Trophoblast cell (in vitro differentiated cells and primary cell): Measurements from ENCODE around the gene USP34.
"Not testable (repeated sequence)": the region's sequence is repeated elsewhere in the genome, so short reads cannot be mapped to it uniquely, and the experiment has no call there.

Source experiments
- DNase-seq, 2 donors: peaks; one replicate each; pipeline ENCODE4 v3.0.0-alpha.2; 2016
- H2AFZ ChIP-seq: 2 replicates; pipeline ENCODE4 v1.6.1; 2013; ENCODE audit warnings: low read length, moderate library complexity, mild to moderate bottlenecking; ENCODE audit not compliant: insufficient read depth, poor library complexity
- H2AK5ac ChIP-seq: 2 replicates; pipeline ENCODE4 v1.6.1; 2013; ENCODE audit warnings: mild to moderate bottlenecking, low read length
- H2BK120ac ChIP-seq: 2 replicates; pipeline ENCODE4 v1.6.1; 2013; ENCODE audit warnings: low read length, mild to moderate bottlenecking, moderate library complexity; ENCODE audit not compliant: insufficient read depth, poor library complexity
- H2BK12ac ChIP-seq: 2 replicates; pipeline ENCODE4 v1.6.1; 2013; ENCODE audit warnings: mild to moderate bottlenecking, low read length, moderate library complexity
- H2BK5ac ChIP-seq: 2 replicates; pipeline ENCODE4 v1.6.1; 2013; ENCODE audit warnings: low read length, low read depth, moderate library complexity, mild to moderate bottlenecking; ENCODE audit not compliant: poor library complexity
- H3K14ac ChIP-seq: 2 replicates; pipeline ENCODE4 v1.6.1; 2013; ENCODE audit warnings: mild to moderate bottlenecking, low read length
- H3K18ac ChIP-seq: 2 replicates; pipeline ENCODE4 v1.6.1; 2013; ENCODE audit warnings: mild to moderate bottlenecking, low read length
- H3K23ac ChIP-seq: 2 replicates; pipeline ENCODE4 v1.6.1; 2013; ENCODE audit warnings: low read length
- H3K27ac ChIP-seq: 2 replicates; pipeline ENCODE4 v1.5.1; 2013; ENCODE audit warnings: low read depth, mild to moderate bottlenecking, inconsistent platforms, low read length, moderate library complexity
- H3K27me3 ChIP-seq: 2 replicates; pipeline ENCODE4 v1.6.1; 2013; ENCODE audit warnings: inconsistent platforms, mild to moderate bottlenecking, low read length, moderate library complexity; ENCODE audit not compliant: insufficient read depth
- H3K36me3 ChIP-seq, 2 experiments: 1 replicate in 1 of 2; 2 replicates in 1 of 2; pipeline ENCODE4 v1.6.1; 2013; ENCODE audit warnings: low read length in 2 of 2, mild to moderate bottlenecking in 2 of 2, moderate library complexity in 1 of 2; ENCODE audit not compliant: insufficient read depth in 2 of 2, control insufficient read depth in 1 of 2
- H3K4ac ChIP-seq: 2 replicates; pipeline ENCODE4 v1.6.1; 2013; ENCODE audit warnings: low read depth, mild to moderate bottlenecking, low read length, moderate library complexity
- H3K4me1 ChIP-seq, 2 experiments: 1 replicate in 1 of 2; 2 replicates in 1 of 2; pipeline ENCODE4 v1.6.1; 2013; ENCODE audit warnings: low read length in 2 of 2, mild to moderate bottlenecking in 2 of 2, moderate library complexity in 1 of 2; ENCODE audit not compliant: insufficient read depth in 2 of 2, control insufficient read depth in 1 of 2
- H3K4me2 ChIP-seq: 2 replicates; pipeline ENCODE4 v1.6.1; 2013; ENCODE audit warnings: inconsistent platforms, mild to moderate bottlenecking, low read length, moderate library complexity
- H3K4me3 ChIP-seq: 2 replicates; pipeline ENCODE4 v1.5.1; 2013; ENCODE audit warnings: mild to moderate bottlenecking, low read depth, low read length, inconsistent platforms
- H3K79me1 ChIP-seq: one replicate; pipeline ENCODE4 v1.6.1; 2013; ENCODE audit warnings: low read length
- H3K79me2 ChIP-seq: 2 replicates; pipeline ENCODE4 v1.6.1; 2013; ENCODE audit warnings: low read length, mild to moderate bottlenecking; ENCODE audit not compliant: control insufficient read depth, insufficient read depth, poor library complexity
- H3K9ac ChIP-seq: 2 replicates; pipeline ENCODE4 v1.6.1; 2013; ENCODE audit warnings: mild to moderate bottlenecking, low read length
- H3K9me3 ChIP-seq: 2 replicates; pipeline ENCODE4 v1.6.1; 2013; ENCODE audit warnings: low read depth, mild to moderate bottlenecking, control low read depth, inconsistent platforms, low read length; ENCODE audit not compliant: insufficient read depth
- H4K12ac ChIP-seq: 2 replicates; pipeline ENCODE4 v1.6.1; 2013; ENCODE audit warnings: low read depth, mild to moderate bottlenecking, low read length, moderate library complexity
- H4K8ac ChIP-seq: 2 replicates; pipeline ENCODE4 v1.6.1; 2013; ENCODE audit warnings: low read depth, mild to moderate bottlenecking, low read length, moderate library complexity
- H4K91ac ChIP-seq: one replicate; pipeline ENCODE4 v1.6.1; 2013; ENCODE audit warnings: low read depth, mild to moderate bottlenecking, low read length, moderate library complexity
- WGBS: extraction: QIAGEN DNeasy Blood & Tissue Kit; methylation state at CpG from one replicate; pipeline ENCODE4 v1.1.7; 2013; ENCODE audit warnings: missing lambda C conversion rate; ENCODE audit not compliant: insufficient read length, insufficient coverage; ENCODE audit errors: extremely low coverage; 5-methylcytosine and 5-hydroxymethylcytosine counted together

The USP34 gene

GRCh38 chr2:61456746-61457420 is 14.0 kb downstream of the USP34 start:
- no peaks in the 10 kb centered on the region for H3K9me3 ChIP-seq
- H2AK5ac ChIP-seq = no peak overlapping the region
- peaks cover 0 to 4% of the 10 kb centered on the region in 2 experiments for H3K4me1 ChIP-seq
- H2AFZ ChIP-seq = no peak overlapping the region
- H4K8ac ChIP-seq = no peak overlapping the region
- no peak overlapping the region for H3K9ac ChIP-seq
- no peak overlapping the region for H3K27ac ChIP-seq
- no peak overlapping the region for H3K14ac ChIP-seq
- H3K79me2 ChIP-seq = peaks cover 34% of the 10 kb centered on the region
- no peak for DNase-seq
- peak overlapping the region; percentile 43 for H4K12ac ChIP-seq
- H2BK12ac ChIP-seq = no peak overlapping the region
- H3K23ac ChIP-seq = no peak overlapping the region
- H2BK120ac ChIP-seq = no peak overlapping the region
- H3K4me2 ChIP-seq = no peak overlapping the region
- no peak overlapping the region for H3K18ac ChIP-seq
- H3K79me1 ChIP-seq = peaks cover 3% of the 10 kb centered on the region
- H3K4ac ChIP-seq = peak overlapping the region; percentile 99
- no peak overlapping the region for H2BK5ac ChIP-seq
- no CpG with 5 or more reads among the region's 6 CpGs for WGBS
- H3K27me3 ChIP-seq = no peaks in the 10 kb centered on the region
- no peak overlapping the region for H3K4me3 ChIP-seq
- H4K91ac ChIP-seq = no peak overlapping the region
- H3K36me3 ChIP-seq = peaks cover 0 to 5% of the 10 kb centered on the region in 2 experiments

- Histone ChIP-seq H3K4me2 (no peak overlapping the region), H3K4ac (peak overlapping the region; percentile 99), H2BK120ac (no peak overlapping the region), H4K91ac (no peak overlapping the region), H3K4me1 (peaks cover 0 to 4% of the 10 kb centered on the region in 2 experiments), H2BK12ac (no peak overlapping the region), H3K18ac (no peak overlapping the region), H3K14ac (no peak overlapping the region), H3K27me3 (no peaks in the 10 kb centered on the region), H2AFZ (no peak overlapping the region), H4K8ac (no peak overlapping the region), H3K79me2 (peaks cover 33% of the 10 kb centered on the region), H3K27ac (no peak overlapping the region), H3K36me3 (peaks cover 0 to 5% of the 10 kb centered on the region in 2 experiments), H3K79me1 (peaks cover 3% of the 10 kb centered on the region), H3K23ac (no peak overlapping the region), H4K12ac (no peak overlapping the region), H3K9me3 (no peaks in the 10 kb centered on the region), H3K4me3 (no peak overlapping the region), H3K9ac (no peak overlapping the region), H2AK5ac (no peak overlapping the region), H2BK5ac (no peak overlapping the region)
- no peak for DNase-seq
- no CpG with 5 or more reads among the region's 5 CpGs for WGBS
These were observed 14.7 kb downstream of the USP34 start for GRCh38 chr2:61456070-61456745.

GRCh38 chr2:61454972-61455371 is 15.9 kb downstream of the USP34 start:
- H3K4me2 ChIP-seq, H3K9me3 ChIP-seq, H4K91ac ChIP-seq, H2AK5ac ChIP-seq, H2BK12ac ChIP-seq, DNase-seq, H3K27ac ChIP-seq, H4K8ac ChIP-seq, H4K12ac ChIP-seq, H3K79me1 ChIP-seq, H2AFZ ChIP-seq, H3K9ac ChIP-seq, H3K36me3 ChIP-seq, H2BK120ac ChIP-seq, H3K18ac ChIP-seq, H2BK5ac ChIP-seq, H3K14ac ChIP-seq, H3K4me1 ChIP-seq, H3K4me3 ChIP-seq, H3K27me3 ChIP-seq, H3K23ac ChIP-seq: not testable (repeated sequence)
- no CpG with 5 or more reads among the region's 8 CpGs for WGBS
- Histone ChIP-seq H3K79me2 (peaks cover 29% of the 10 kb centered on the region), H3K4ac (peak overlapping the region; percentile 98)

GRCh38 chr2:61454383-61454782 is 16.5 kb downstream of the USP34 start:
- peaks cover 0 to 5% of the 10 kb centered on the region in 2 experiments for H3K36me3 ChIP-seq
- no peak overlapping the region for H3K14ac ChIP-seq
- H4K91ac ChIP-seq = no peak overlapping the region
- H3K9me3 ChIP-seq = no peaks in the 10 kb centered on the region
- H2AFZ ChIP-seq = no peak overlapping the region
- H3K79me2 ChIP-seq = peaks cover 26% of the 10 kb centered on the region
- H2BK5ac ChIP-seq = no peak overlapping the region
- H3K4me2 ChIP-seq = no peak overlapping the region
- peak overlapping the region; percentile 97 for H3K4ac ChIP-seq
- no peak overlapping the region for H4K12ac ChIP-seq
- no peak overlapping the region for H4K8ac ChIP-seq
- no peak for DNase-seq
- H3K27ac ChIP-seq = no peak overlapping the region
- H3K23ac ChIP-seq = no peak overlapping the region
- H3K4me1 ChIP-seq = no peaks in the 10 kb centered on the region
- H3K27me3 ChIP-seq = no peaks in the 10 kb centered on the region
- no peak overlapping the region for H3K9ac ChIP-seq
- no CpG with 5 or more reads among the region's 5 CpGs for WGBS
- H3K4me3 ChIP-seq = no peak overlapping the region
- no peak overlapping the region for H2BK12ac ChIP-seq
- no peak overlapping the region for H2BK120ac ChIP-seq
- no peak overlapping the region for H3K18ac ChIP-seq
- peaks cover 1% of the 10 kb centered on the region for H3K79me1 ChIP-seq
- H2AK5ac ChIP-seq = no peak overlapping the region
